HL-60 (cell line): ENCODE results near the gene TRIP4.

Experiments
- DNase-seq, 2 experiments: peaks; one replicate each; pipeline ENCODE4 v3.0.0-alpha.2; 2010 to 2020; ENCODE audit warnings: low read depth in 1 of 2, low spot score in 1 of 2
- H3K27ac ChIP-seq: fragments of 250-450 bp; sonication (Bioruptor Pico); replicated peaks from 2 replicates; pipeline ENCODE4 v1.5.1; 2020; ENCODE audit warnings: mild to moderate bottlenecking, moderate library complexity
- H3K27me3 ChIP-seq: fragments of 250-450 bp; sonication (Bioruptor Pico); 2 replicates; pipeline ENCODE4 v1.5.1; 2021; ENCODE audit warnings: mild to moderate bottlenecking, moderate library complexity; ENCODE audit not compliant: insufficient read depth, poor library complexity, severe bottlenecking
- H3K4me3 ChIP-seq: replicated peaks from 2 replicates; pipeline ENCODE4 v1.5.1; 2011; ENCODE audit warnings: mild to moderate bottlenecking, control low read depth, low read length; ENCODE audit not compliant: insufficient read depth
- CTCF ChIP-seq: IDR thresholded peaks from one replicate; pipeline ENCODE4 v1.5.1; 2011; ENCODE audit warnings: low read length, control low read depth, inconsistent platforms; ENCODE audit not compliant: insufficient read depth
- GABPA ChIP-seq: IDR thresholded peaks from 2 replicates; pipeline ENCODE4 v1.6.1; 2012; ENCODE audit warnings: low read depth
- POLR2AphosphoS5 ChIP-seq: IDR thresholded peaks from 2 replicates; pipeline ENCODE4 v1.6.1; 2012; ENCODE audit warnings: low read depth
- SPI1 ChIP-seq: IDR thresholded peaks from 2 replicates; pipeline ENCODE4 v1.6.1; 2012; ENCODE audit warnings: low read depth, mild to moderate bottlenecking, borderline replicate concordance
- TF ChIP-seq, protein P1 (sequence below): IDR thresholded peaks from 2 replicates; pipeline ENCODE4 v1.6.1; 2012; ENCODE audit warnings: low read depth; ENCODE audit not compliant: insufficient replicate concordance

TRIP4 gene

GRCh38 chr15:64461721-64462162, 74.1 kb downstream of the TRIP4 start:
- Histone ChIP-seq H3K4me3 (peak overlapping the region; percentile 53), H3K27ac (peak overlapping the region; percentile 49), H3K27me3 (no peaks in the 10 kb centered on the region)
- DNase-seq = no peak
- TF ChIP-seq SPI1 = no peak
- TF ChIP-seq, protein P1, sequence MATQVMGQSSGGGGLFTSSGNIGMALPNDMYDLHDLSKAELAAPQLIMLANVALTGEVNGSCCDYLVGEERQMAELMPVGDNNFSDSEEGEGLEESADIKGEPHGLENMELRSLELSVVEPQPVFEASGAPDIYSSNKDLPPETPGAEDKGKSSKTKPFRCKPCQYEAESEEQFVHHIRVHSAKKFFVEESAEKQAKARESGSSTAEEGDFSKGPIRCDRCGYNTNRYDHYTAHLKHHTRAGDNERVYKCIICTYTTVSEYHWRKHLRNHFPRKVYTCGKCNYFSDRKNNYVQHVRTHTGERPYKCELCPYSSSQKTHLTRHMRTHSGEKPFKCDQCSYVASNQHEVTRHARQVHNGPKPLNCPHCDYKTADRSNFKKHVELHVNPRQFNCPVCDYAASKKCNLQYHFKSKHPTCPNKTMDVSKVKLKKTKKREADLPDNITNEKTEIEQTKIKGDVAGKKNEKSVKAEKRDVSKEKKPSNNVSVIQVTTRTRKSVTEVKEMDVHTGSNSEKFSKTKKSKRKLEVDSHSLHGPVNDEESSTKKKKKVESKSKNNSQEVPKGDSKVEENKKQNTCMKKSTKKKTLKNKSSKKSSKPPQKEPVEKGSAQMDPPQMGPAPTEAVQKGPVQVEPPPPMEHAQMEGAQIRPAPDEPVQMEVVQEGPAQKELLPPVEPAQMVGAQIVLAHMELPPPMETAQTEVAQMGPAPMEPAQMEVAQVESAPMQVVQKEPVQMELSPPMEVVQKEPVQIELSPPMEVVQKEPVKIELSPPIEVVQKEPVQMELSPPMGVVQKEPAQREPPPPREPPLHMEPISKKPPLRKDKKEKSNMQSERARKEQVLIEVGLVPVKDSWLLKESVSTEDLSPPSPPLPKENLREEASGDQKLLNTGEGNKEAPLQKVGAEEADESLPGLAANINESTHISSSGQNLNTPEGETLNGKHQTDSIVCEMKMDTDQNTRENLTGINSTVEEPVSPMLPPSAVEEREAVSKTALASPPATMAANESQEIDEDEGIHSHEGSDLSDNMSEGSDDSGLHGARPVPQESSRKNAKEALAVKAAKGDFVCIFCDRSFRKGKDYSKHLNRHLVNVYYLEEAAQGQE = no peak

DNA sequence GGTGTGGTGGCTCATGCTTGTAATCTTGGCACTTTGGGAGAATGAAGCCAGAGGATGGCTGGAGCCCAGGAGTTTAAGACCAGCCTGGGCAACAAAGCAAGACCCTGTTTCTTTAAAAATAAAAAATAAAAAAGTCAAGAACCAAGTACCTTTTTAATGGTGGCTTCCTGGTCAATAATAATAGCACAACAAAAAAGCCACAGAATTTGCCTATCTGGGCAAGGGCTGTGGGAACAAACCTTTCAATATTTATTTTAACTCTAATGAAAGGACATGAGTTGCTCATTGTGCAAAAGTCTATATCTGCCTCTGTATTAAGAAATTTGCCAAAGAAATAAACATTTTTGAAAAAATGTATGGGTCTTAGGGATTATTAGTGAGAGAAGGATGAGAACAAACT, 74.9 kb downstream of the TRIP4 start:
- Histone ChIP-seq H3K27me3 (no peaks in the 10 kb centered on the region), H3K4me3 (no peak overlapping the region), H3K27ac (no peak overlapping the region)
- TF ChIP-seq GABPA (no peak), SPI1 (no peak), CTCF (no peak), POLR2AphosphoS5 (no peak)
- TF ChIP-seq, protein P1 = no peak
- no peak for DNase-seq

GRCh38 chr15:64464276-64465005, 76.8 kb downstream of the TRIP4 start:
- H3K4me3 ChIP-seq = no peak overlapping the region
- no peak for TF ChIP-seq CTCF
- no peak for TF ChIP-seq SPI1
- TF ChIP-seq POLR2AphosphoS5 = no peak
- TF ChIP-seq GABPA = no peak
- TF ChIP-seq, protein P1 = no peak
- no peak overlapping the region for H3K27ac ChIP-seq
- DNase-seq = no peak
- no peaks in the 10 kb centered on the region for H3K27me3 ChIP-seq
